CD14-positive monocyte (primary cell): ENCODE results near the gene CUL7. TPM values are rescaled to one million over a fixed set of nuclear protein-coding genes. Genes with fewer than 3 reads are reported as not detected.

Experiments used
- DNase-seq, 3 donors: peaks; one replicate each; pipeline ENCODE4 v3.0.0-alpha.2; 2011 to 2022
- H2AFZ ChIP-seq: 2 replicates; pipeline ENCODE4 v1.6.0; 2012; ENCODE audit warnings: mild to moderate bottlenecking, low read depth, low read length, inconsistent platforms; ENCODE audit not compliant: insufficient read depth, poor library complexity, severe bottlenecking
- H3K27ac ChIP-seq, 2 donors: 1 replicate in 1 of 2; 2 replicates in 1 of 2; pipeline ENCODE4 v1.5.1; 2012 to 2013; ENCODE audit warnings: low read length in 2 of 2, control low read depth in 1 of 2, inconsistent platforms in 1 of 2, low read depth in 1 of 2, mild to moderate bottlenecking in 1 of 2
- H3K27me3 ChIP-seq, 2 donors: one replicate each; pipeline versions ENCODE4 v1.6.0 to v1.6.1; 2011 to 2013; ENCODE audit warnings: low read length in 2 of 2; ENCODE audit not compliant: control insufficient read depth in 2 of 2, insufficient read depth in 2 of 2
- H3K36me3 ChIP-seq, 2 donors: replicated peaks in 1 of 2; 1 replicate in 1 of 2; 2 replicates in 1 of 2; pipeline versions ENCODE4 v1.5.1 to v1.6.1; 2012 to 2013; ENCODE audit warnings: low read length in 2 of 2, control low read depth in 1 of 2, inconsistent platforms in 1 of 2, mild to moderate bottlenecking in 1 of 2; ENCODE audit not compliant: insufficient read depth in 2 of 2, control insufficient read depth in 1 of 2
- H3K4me1 ChIP-seq, 2 donors: 1 replicate in 1 of 2; 2 replicates in 1 of 2; pipeline versions ENCODE4 v1.5.1 to v1.6.1; 2012 to 2013; ENCODE audit warnings: low read length in 2 of 2, control low read depth in 1 of 2, inconsistent platforms in 1 of 2, mild to moderate bottlenecking in 1 of 2, moderate library complexity in 1 of 2; ENCODE audit not compliant: insufficient read depth in 2 of 2, control insufficient read depth in 1 of 2
- H3K4me2 ChIP-seq: replicated peaks from 2 replicates; pipeline ENCODE3; 2012; ENCODE audit warnings: low read length, moderate library complexity, mild to moderate bottlenecking; ENCODE audit not compliant: poor library complexity, severe bottlenecking; ENCODE audit errors: extremely low read depth
- H3K4me3 ChIP-seq, 3 experiments: fragments of 200-600 bp in 1 of 3; sonication (generic) in 1 of 3; replicated peaks in 1 of 3; 1 replicate in 2 of 3; 2 replicates in 1 of 3; pipeline ENCODE4 v1.5.1; 2011 to 2013; ENCODE audit warnings: low read length in 3 of 3, mild to moderate bottlenecking in 3 of 3, control low read depth in 2 of 3, low read depth in 2 of 3, inconsistent platforms in 1 of 3, moderate library complexity in 1 of 3
- H3K79me2 ChIP-seq: 2 replicates; pipeline ENCODE4 v1.6.0; 2012; ENCODE audit warnings: mild to moderate bottlenecking, control low read depth, inconsistent platforms, low read length, moderate library complexity; ENCODE audit not compliant: insufficient read depth
- H3K9ac ChIP-seq: 2 replicates; pipeline ENCODE4 v1.6.0; 2017; ENCODE audit warnings: low read length, mild to moderate bottlenecking; ENCODE audit not compliant: insufficient read depth, poor library complexity, severe bottlenecking
- H3K9me3 ChIP-seq, 2 donors: replicated peaks in 1 of 2; 1 replicate in 1 of 2; 2 replicates in 1 of 2; pipeline versions ENCODE4 v1.5.1 to v1.6.1; 2012 to 2013; ENCODE audit warnings: low read length in 2 of 2, control low read depth in 1 of 2; ENCODE audit not compliant: control insufficient read depth in 1 of 2, insufficient read depth in 1 of 2
- H4K20me1 ChIP-seq: 2 replicates; pipeline ENCODE4 v1.6.0; 2012; ENCODE audit warnings: mild to moderate bottlenecking, low read length, control low read depth, moderate library complexity; ENCODE audit not compliant: insufficient read depth
- H3K27ac Mint-ChIP-seq, 7 donors: one replicate each; pipeline ENCODE4 v1.8.0; 2020; ENCODE audit warnings: mild to moderate bottlenecking in 7 of 7, mixed read lengths in 7 of 7, moderate library complexity in 6 of 7, inconsistent platforms in 2 of 7
- H3K27me3 Mint-ChIP-seq, 3 donors: one replicate each; pipeline ENCODE4 v1.8.0; 2021 to 2022; ENCODE audit warnings: low read depth in 3 of 3, mild to moderate bottlenecking in 3 of 3, mixed read lengths in 3 of 3, moderate library complexity in 3 of 3, inconsistent platforms in 1 of 3
- H3K36me3 Mint-ChIP-seq, 2 donors: one replicate each; pipeline ENCODE4 v1.8.0; 2020; ENCODE audit warnings: mixed read lengths in 2 of 2, inconsistent platforms in 1 of 2, mild to moderate bottlenecking in 1 of 2
- H3K4me1 Mint-ChIP-seq: one replicate; pipeline ENCODE4 v1.8.0; 2020; ENCODE audit warnings: mild to moderate bottlenecking, mixed read lengths
- H3K4me3 Mint-ChIP-seq, 2 donors: one replicate each; pipeline ENCODE4 v1.8.0; 2020; ENCODE audit warnings: mild to moderate bottlenecking in 2 of 2, mixed read lengths in 2 of 2, moderate library complexity in 1 of 2
- H3K9me3 Mint-ChIP-seq, 7 donors: one replicate each; pipeline ENCODE4 v1.8.0; 2020 to 2022; ENCODE audit warnings: mixed read lengths in 7 of 7, mild to moderate bottlenecking in 6 of 7, moderate library complexity in 6 of 7, inconsistent platforms in 2 of 7
- WGBS: methylation state at CpG from one replicate; pipeline ENCODE4 v1.1.5; 2013; ENCODE audit warnings: missing lambda C conversion rate; ENCODE audit not compliant: insufficient coverage; 5-methylcytosine and 5-hydroxymethylcytosine counted together
- intact Hi-C, 2 donors: fragments of 100-400 bp; cut with micrococcal nuclease; formaldehyde crosslinking; loops; one replicate each; pipeline versions ENCODE4 v1.15.0 to v1.15.1; 2023
- polyA plus RNA-seq, 3 donors: library from polyadenylated mRNA; depleted of rRNA in 1 of 3; unstranded in 2 of 3; stranded (reverse) in 1 of 3; fragments of 300-500 nt in 2 of 3; fragments of >200 nt in 1 of 3; fragmentation: Illumina TruSeq in 2 of 3; gene quantifications; 1 replicate in 2 of 3; 2 replicates in 1 of 3; pipeline ENCODE4 v1.2.3, GENCODE V29; 2012 to 2021
- TF ChIP-seq, protein P1 (sequence below): fragments of 200-600 bp; IDR thresholded peaks from one replicate; pipeline ENCODE4 v1.8.0; 2022; ENCODE audit warnings: antibody characterized with exemption, mild to moderate bottlenecking

Gene CUL7
- polyA plus RNA-seq, 3 donors: 1.2 to 11.6 (median 2.4) TPM

DNA sequence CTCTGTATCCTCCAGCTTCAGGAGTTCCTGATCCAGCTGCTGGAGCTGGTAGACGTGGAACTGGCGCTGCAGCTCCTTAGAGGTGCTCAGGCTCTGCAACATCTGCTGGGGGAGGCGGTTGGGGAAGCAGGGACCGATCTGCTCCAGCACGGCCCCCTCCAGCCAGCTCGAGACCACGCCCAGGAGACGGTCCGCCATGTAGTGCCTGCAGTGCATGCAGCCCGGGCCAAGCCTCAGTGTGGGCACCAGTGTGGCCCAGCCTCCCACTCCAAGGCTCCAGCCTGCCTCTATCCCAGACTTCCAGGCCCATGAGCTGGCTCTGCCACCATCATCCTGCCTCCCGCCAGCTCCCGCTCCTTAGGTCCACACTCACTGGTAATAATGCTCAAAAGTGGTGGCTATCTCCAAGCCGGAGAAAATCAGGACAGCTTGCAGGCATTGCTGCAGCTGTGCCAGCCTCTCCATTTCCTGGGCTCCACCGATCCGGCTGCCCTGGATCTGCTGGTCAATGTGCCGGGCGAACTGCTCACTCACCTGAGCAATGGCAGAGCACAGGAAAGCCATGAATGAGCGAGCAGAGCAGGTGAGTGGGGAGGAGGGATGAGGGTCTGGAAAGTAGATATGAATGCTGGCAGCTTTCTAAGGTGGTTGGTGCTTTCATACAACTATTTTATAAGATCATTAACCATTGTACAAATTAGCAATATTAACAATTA lies 13.0 kb downstream of the CUL7 start:
- TF ChIP-seq, protein P1, sequence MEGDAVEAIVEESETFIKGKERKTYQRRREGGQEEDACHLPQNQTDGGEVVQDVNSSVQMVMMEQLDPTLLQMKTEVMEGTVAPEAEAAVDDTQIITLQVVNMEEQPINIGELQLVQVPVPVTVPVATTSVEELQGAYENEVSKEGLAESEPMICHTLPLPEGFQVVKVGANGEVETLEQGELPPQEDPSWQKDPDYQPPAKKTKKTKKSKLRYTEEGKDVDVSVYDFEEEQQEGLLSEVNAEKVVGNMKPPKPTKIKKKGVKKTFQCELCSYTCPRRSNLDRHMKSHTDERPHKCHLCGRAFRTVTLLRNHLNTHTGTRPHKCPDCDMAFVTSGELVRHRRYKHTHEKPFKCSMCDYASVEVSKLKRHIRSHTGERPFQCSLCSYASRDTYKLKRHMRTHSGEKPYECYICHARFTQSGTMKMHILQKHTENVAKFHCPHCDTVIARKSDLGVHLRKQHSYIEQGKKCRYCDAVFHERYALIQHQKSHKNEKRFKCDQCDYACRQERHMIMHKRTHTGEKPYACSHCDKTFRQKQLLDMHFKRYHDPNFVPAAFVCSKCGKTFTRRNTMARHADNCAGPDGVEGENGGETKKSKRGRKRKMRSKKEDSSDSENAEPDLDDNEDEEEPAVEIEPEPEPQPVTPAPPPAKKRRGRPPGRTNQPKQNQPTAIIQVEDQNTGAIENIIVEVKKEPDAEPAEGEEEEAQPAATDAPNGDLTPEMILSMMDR: no peak
- Mint-ChIP-seq H3K4me3 (no peak overlapping the region), H3K9me3 (peaks cover 0 to 2% (median 0%) of the 10 kb centered on the region in 7 donors), H3K4me1 (no peaks in the 10 kb centered on the region), H3K27ac (peak overlapping the region in 2 of 7 donors; percentile 48 to 60), H3K27me3 (peaks cover 0 to 4% (median 0%) of the 10 kb centered on the region in 3 donors), H3K36me3 (peaks cover 71 to 93% of the 10 kb centered on the region in 2 donors)
- Histone ChIP-seq H3K4me3 (no peak overlapping the region), H3K4me1 (no peaks in the 10 kb centered on the region), H3K27ac (no peak overlapping the region), H3K9me3 (no peaks in the 10 kb centered on the region), H3K36me3 (peaks cover 48 to 76% of the 10 kb centered on the region in 2 donors), H2AFZ (no peak overlapping the region), H4K20me1 (no peaks in the 10 kb centered on the region), H3K9ac (no peak overlapping the region), H3K4me2 (no peak overlapping the region), H3K27me3 (no peaks in the 10 kb centered on the region), H3K79me2 (no peaks in the 10 kb centered on the region)
- DNase-seq: no peak
- WGBS: 95% methylated on average over 17 of the region's 18 CpGs
- intact Hi-C loops: no loop called here

DNA sequence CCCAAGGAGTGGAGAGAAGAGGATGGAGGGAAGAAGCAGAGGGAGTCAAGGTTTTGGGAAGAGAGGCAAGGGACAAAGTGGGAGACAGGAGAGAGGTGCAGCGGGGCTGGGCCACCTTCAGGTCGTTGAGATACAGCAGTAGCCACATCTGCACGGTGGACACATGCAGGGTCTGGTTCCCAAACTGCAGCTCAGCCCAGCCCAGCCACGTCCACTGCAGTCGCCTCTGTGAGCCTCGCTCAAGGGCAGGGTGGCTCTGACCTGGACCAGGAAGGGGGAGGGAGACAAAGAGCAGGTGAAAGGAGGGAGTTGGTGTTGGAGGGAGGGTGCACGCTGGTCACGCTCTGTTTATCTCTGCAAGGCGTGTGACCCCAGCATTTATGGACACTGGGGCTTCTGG lies 14.9 kb downstream of the CUL7 start:
- Mint-ChIP-seq H3K9me3 (no peaks in the 10 kb centered on the region), H3K4me3 (no peak overlapping the region), H3K36me3 (peaks cover 66 to 96% of the 10 kb centered on the region in 2 donors), H3K27me3 (peaks cover 0 to 4% (median 0%) of the 10 kb centered on the region in 3 donors), H3K27ac (peak overlapping the region in 1 of 7 donors; percentile 78), H3K4me1 (no peaks in the 10 kb centered on the region)
- Histone ChIP-seq H3K4me1 (no peaks in the 10 kb centered on the region), H3K79me2 (no peaks in the 10 kb centered on the region), H3K36me3 (peaks cover 47 to 78% of the 10 kb centered on the region in 2 donors), H3K4me2 (no peak overlapping the region), H2AFZ (no peak overlapping the region), H3K9me3 (no peaks in the 10 kb centered on the region), H4K20me1 (no peaks in the 10 kb centered on the region), H3K4me3 (no peak overlapping the region), H3K27me3 (no peaks in the 10 kb centered on the region), H3K9ac (no peak overlapping the region), H3K27ac (peak overlapping the region in 1 of 2 donors; percentile 26)
- intact Hi-C loops: no loop called here
- DNase-seq: no peak
- WGBS: 96% methylated on average over 8 of the region's 9 CpGs
- TF ChIP-seq, protein P1: no peak
